ENCODE data around the gene LINC00632.

Gene LINC00632

DNA sequence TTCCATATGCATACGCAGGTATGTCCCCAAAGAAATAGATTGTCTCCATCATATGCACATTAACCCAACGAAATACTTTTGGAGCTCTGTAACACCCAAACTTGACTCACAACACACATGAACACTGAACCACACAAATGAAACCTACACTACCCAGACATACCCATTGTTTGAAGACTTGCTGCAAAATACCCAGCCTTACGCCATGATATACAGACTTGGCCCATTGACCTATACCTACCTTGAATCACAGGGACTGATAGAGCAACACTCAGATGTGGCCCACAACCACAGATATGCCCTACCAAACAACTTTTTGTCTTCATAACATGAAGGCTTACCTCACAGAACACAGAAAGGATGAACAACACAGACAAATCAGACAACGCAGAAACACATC lies 15.9 kb downstream of the LINC00632 start:
- Histone ChIP-seq H3K23ac (ENCODE audit: low read length in 2 of 2) (no peak overlapping the region), H2AFZ (ENCODE audit: low read depth, low read length) (no peak overlapping the region), H3K18ac (ENCODE audit: low read depth in 1 of 2, low read length in 2 of 2) (no peak overlapping the region), H2BK120ac (ENCODE audit: low read depth, low read length) (no peak overlapping the region), H2BK12ac (ENCODE audit: low read length in 2 of 2) (no peak overlapping the region), H3K36me3 (ENCODE audit: control insufficient read depth in 1 of 2, insufficient read depth in 2 of 2, low read depth in 1 of 2, low read length in 2 of 2) (no peaks in the 10 kb centered on the region), H3K4ac (ENCODE audit: low read depth in 1 of 2, low read length in 2 of 2) (no peak overlapping the region), H4K91ac (ENCODE audit: low read length) (no peak overlapping the region), H3K14ac (ENCODE audit: low read length in 2 of 2) (no peak overlapping the region), H3K9me3 (ENCODE audit: control insufficient read depth, low read length) (no peaks in the 10 kb centered on the region), H3K27me3 (ENCODE audit: control insufficient read depth in 1 of 2, insufficient read depth in 1 of 2, low read length in 2 of 2) (no peaks in the 10 kb centered on the region), H3K9ac (ENCODE audit: low read length) (no peak overlapping the region), H3K4me2 (ENCODE audit: low read length, poor library complexity, severe bottlenecking) (no peak overlapping the region), H3K4me3 (ENCODE audit: insufficient read depth in 1 of 2, low read depth in 1 of 2, low read length in 2 of 2) (no peak overlapping the region), H3K79me1 (replicated peaks; ENCODE audit: low read length, poor library complexity, severe bottlenecking) (no peaks in the 10 kb centered on the region), H3K27ac (ENCODE audit: low read length, poor library complexity, severe bottlenecking) (no peak overlapping the region), H2BK15ac (ENCODE audit: low read depth, poor library complexity, severe bottlenecking) (no peak overlapping the region), H3K4me1 (ENCODE audit: control insufficient read depth, insufficient read depth, low read depth, low read length) (no peaks in the 10 kb centered on the region), H2BK5ac (ENCODE audit: low read depth, low read length, poor library complexity, severe bottlenecking) (no peak overlapping the region), H4K8ac (ENCODE audit: low read length) (no peak overlapping the region), H2AK5ac (ENCODE audit: low read length, severe bottlenecking) (no peak overlapping the region)
- whole genome bisulfite sequencing = 94% methylated on average over 4 of the region's 4 CpGs
- DNase-seq = no peak

DNA sequence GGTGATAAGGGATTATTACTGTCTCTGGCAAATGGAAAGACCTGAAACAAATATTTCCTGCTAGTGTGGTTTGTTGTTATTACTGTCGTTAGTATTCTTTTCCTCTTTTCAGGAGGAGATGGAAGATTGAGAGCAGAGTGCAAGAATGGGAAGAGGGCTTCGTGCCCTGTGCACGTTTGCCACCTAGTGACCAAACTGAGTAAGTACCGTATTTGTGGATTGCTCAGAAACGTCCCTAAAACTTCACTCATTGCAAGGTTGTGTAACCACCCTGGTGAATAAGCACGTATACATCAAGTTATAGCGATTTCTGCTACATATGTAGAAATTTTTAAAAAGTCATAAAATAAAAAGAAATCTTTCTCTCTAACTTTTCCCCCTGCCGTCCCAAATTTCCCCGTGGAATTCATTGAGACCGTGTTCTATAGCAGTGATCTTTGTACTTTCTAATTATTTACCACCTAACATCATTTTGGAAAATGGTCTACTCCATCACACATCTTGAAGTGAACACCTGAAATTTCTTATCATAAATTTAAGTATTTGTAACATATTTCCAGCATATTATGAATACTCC lies 24.3 kb downstream of the LINC00632 start:
- no peaks in the 10 kb centered on the region for H3K79me1 ChIP-seq (replicated peaks; ENCODE audit: low read length, poor library complexity, severe bottlenecking)
- H3K27me3 ChIP-seq (ENCODE audit: control insufficient read depth in 1 of 2, insufficient read depth in 1 of 2, low read length in 2 of 2) = no peaks in the 10 kb centered on the region
- H4K8ac ChIP-seq (ENCODE audit: low read length) = no peak overlapping the region
- peak; percentile 53 for DNase-seq
- H3K4me3 ChIP-seq (ENCODE audit: insufficient read depth in 1 of 2, low read depth in 1 of 2, low read length in 2 of 2) = no peak overlapping the region
- no peaks in the 10 kb centered on the region for H3K9me3 ChIP-seq (ENCODE audit: control insufficient read depth, low read length)
- H4K91ac ChIP-seq (ENCODE audit: low read length) = no peak overlapping the region
- no peak overlapping the region for H3K18ac ChIP-seq (ENCODE audit: low read depth in 1 of 2, low read length in 2 of 2)
- no peak overlapping the region for H2BK5ac ChIP-seq (ENCODE audit: low read depth, low read length, poor library complexity, severe bottlenecking)
- H2AFZ ChIP-seq (ENCODE audit: low read depth, low read length) = no peak overlapping the region
- no peak overlapping the region for H3K4ac ChIP-seq (ENCODE audit: low read depth in 1 of 2, low read length in 2 of 2)
- H2AK5ac ChIP-seq (ENCODE audit: low read length, severe bottlenecking) = no peak overlapping the region
- no peaks in the 10 kb centered on the region for H3K36me3 ChIP-seq (ENCODE audit: control insufficient read depth in 1 of 2, insufficient read depth in 2 of 2, low read depth in 1 of 2, low read length in 2 of 2)
- no peak overlapping the region for H3K27ac ChIP-seq (ENCODE audit: low read length, poor library complexity, severe bottlenecking)
- no peak overlapping the region for H3K9ac ChIP-seq (ENCODE audit: low read length)
- 70% methylated on average over 4 of the region's 10 CpGs for WGBS
- H3K4me1 ChIP-seq (ENCODE audit: control insufficient read depth, insufficient read depth, low read depth, low read length) = no peaks in the 10 kb centered on the region
- H3K4me2 ChIP-seq (ENCODE audit: low read length, poor library complexity, severe bottlenecking) = no peak overlapping the region
- no peak overlapping the region for H3K14ac ChIP-seq (ENCODE audit: low read length in 2 of 2)
- no peak overlapping the region for H2BK120ac ChIP-seq (ENCODE audit: low read depth, low read length)
- no peak overlapping the region for H2BK15ac ChIP-seq (ENCODE audit: low read depth, poor library complexity, severe bottlenecking)
- H2BK12ac ChIP-seq (ENCODE audit: low read length in 2 of 2) = no peak overlapping the region
- H3K23ac ChIP-seq (ENCODE audit: low read length in 2 of 2) = no peak overlapping the region

- no peak overlapping the region for H4K91ac ChIP-seq (ENCODE audit: low read length)
- H3K23ac ChIP-seq (ENCODE audit: low read length in 2 of 2) = no peak overlapping the region
- no peak overlapping the region for H3K18ac ChIP-seq (ENCODE audit: low read depth in 1 of 2, low read length in 2 of 2)
- H3K9ac ChIP-seq (ENCODE audit: low read length) = no peak overlapping the region
- no peaks in the 10 kb centered on the region for H3K79me1 ChIP-seq (replicated peaks; ENCODE audit: low read length, poor library complexity, severe bottlenecking)
- no peak overlapping the region for H2BK120ac ChIP-seq (ENCODE audit: low read depth, low read length)
- H3K4me3 ChIP-seq (ENCODE audit: insufficient read depth in 1 of 2, low read depth in 1 of 2, low read length in 2 of 2) = no peak overlapping the region
- H3K4ac ChIP-seq (ENCODE audit: low read depth in 1 of 2, low read length in 2 of 2) = no peak overlapping the region
- no peaks in the 10 kb centered on the region for H3K4me1 ChIP-seq (ENCODE audit: control insufficient read depth, insufficient read depth, low read depth, low read length)
- no peak for DNase-seq
- H3K27me3 ChIP-seq (ENCODE audit: control insufficient read depth in 1 of 2, insufficient read depth in 1 of 2, low read length in 2 of 2) = peaks cover 0 to 4% of the 10 kb centered on the region in 2 experiments
- H3K9me3 ChIP-seq (ENCODE audit: control insufficient read depth, low read length) = no peaks in the 10 kb centered on the region
- H2BK12ac ChIP-seq (ENCODE audit: low read length in 2 of 2) = no peak overlapping the region
- no peak overlapping the region for H2BK15ac ChIP-seq (ENCODE audit: low read depth, poor library complexity, severe bottlenecking)
- no peak overlapping the region for H2AFZ ChIP-seq (ENCODE audit: low read depth, low read length)
- no peaks in the 10 kb centered on the region for H3K36me3 ChIP-seq (ENCODE audit: control insufficient read depth in 1 of 2, insufficient read depth in 2 of 2, low read depth in 1 of 2, low read length in 2 of 2)
- no peak overlapping the region for H2AK5ac ChIP-seq (ENCODE audit: low read length, severe bottlenecking)
- no peak overlapping the region for H4K8ac ChIP-seq (ENCODE audit: low read length)
- no peak overlapping the region for H2BK5ac ChIP-seq (ENCODE audit: low read depth, low read length, poor library complexity, severe bottlenecking)
- H3K27ac ChIP-seq (ENCODE audit: low read length, poor library complexity, severe bottlenecking) = no peak overlapping the region
- no peak overlapping the region for H3K4me2 ChIP-seq (ENCODE audit: low read length, poor library complexity, severe bottlenecking)
- no peak overlapping the region for H3K14ac ChIP-seq (ENCODE audit: low read length in 2 of 2)
Measured at GRCh38 chrX:140744085-140744484, 34.5 kb downstream of the LINC00632 start.

GRCh38 chrX:140756941-140757340 lies 47.4 kb downstream of the LINC00632 start:
- H3K4me3 ChIP-seq (ENCODE audit: insufficient read depth in 1 of 2, low read depth in 1 of 2, low read length in 2 of 2) = no peak overlapping the region
- no peaks in the 10 kb centered on the region for H3K27me3 ChIP-seq (ENCODE audit: control insufficient read depth in 1 of 2, insufficient read depth in 1 of 2, low read length in 2 of 2)
- H4K8ac ChIP-seq (ENCODE audit: low read length) = no peak overlapping the region
- H3K4ac ChIP-seq (ENCODE audit: low read depth in 1 of 2, low read length in 2 of 2) = no peak overlapping the region
- no peak overlapping the region for H2BK15ac ChIP-seq (ENCODE audit: low read depth, poor library complexity, severe bottlenecking)
- no peak overlapping the region for H3K23ac ChIP-seq (ENCODE audit: low read length in 2 of 2)
- DNase-seq = no peak
- H3K36me3 ChIP-seq (ENCODE audit: control insufficient read depth in 1 of 2, insufficient read depth in 2 of 2, low read depth in 1 of 2, low read length in 2 of 2) = no peaks in the 10 kb centered on the region
- H3K14ac ChIP-seq (ENCODE audit: low read length in 2 of 2) = no peak overlapping the region
- no peak overlapping the region for H4K91ac ChIP-seq (ENCODE audit: low read length)
- WGBS = 87% methylated on average over 4 of the region's 6 CpGs
- H2BK12ac ChIP-seq (ENCODE audit: low read length in 2 of 2) = no peak overlapping the region
- no peak overlapping the region for H2AFZ ChIP-seq (ENCODE audit: low read depth, low read length)
- no peak overlapping the region for H2BK5ac ChIP-seq (ENCODE audit: low read depth, low read length, poor library complexity, severe bottlenecking)
- no peak overlapping the region for H3K18ac ChIP-seq (ENCODE audit: low read depth in 1 of 2, low read length in 2 of 2)
- no peak overlapping the region for H3K27ac ChIP-seq (ENCODE audit: low read length, poor library complexity, severe bottlenecking)
- H3K79me1 ChIP-seq (replicated peaks; ENCODE audit: low read length, poor library complexity, severe bottlenecking) = no peaks in the 10 kb centered on the region
- H3K4me2 ChIP-seq (ENCODE audit: low read length, poor library complexity, severe bottlenecking) = no peak overlapping the region
- no peak overlapping the region for H3K9ac ChIP-seq (ENCODE audit: low read length)
- no peak overlapping the region for H2BK120ac ChIP-seq (ENCODE audit: low read depth, low read length)
- H2AK5ac ChIP-seq (ENCODE audit: low read length, severe bottlenecking) = no peak overlapping the region
- no peaks in the 10 kb centered on the region for H3K4me1 ChIP-seq (ENCODE audit: control insufficient read depth, insufficient read depth, low read depth, low read length)
- H3K9me3 ChIP-seq (ENCODE audit: control insufficient read depth, low read length) = no peaks in the 10 kb centered on the region

Data from mesenchymal stem cell (in vitro differentiated cells and primary cell).